K562 (cell line): Measurements from ENCODE around the gene WWC2. TPM values are rescaled to one million over a fixed set of nuclear protein-coding genes. Genes with fewer than 3 reads are reported as not detected.

ENCODE experiments used
- CREB1 ChIP-seq, 2 experiments: sonication (generic) in 1 of 2; formaldehyde crosslinking in 1 of 2; IDR thresholded peaks; 2 replicates each; pipeline versions ENCODE4 v1.6.1 to v1.8.0; 2012 to 2022; ENCODE audit warnings: inconsistent platforms in 1 of 2, mild to moderate bottlenecking in 1 of 2, missing genetic modification reagents in 1 of 2, moderate library complexity in 1 of 2
- CTBP1 ChIP-seq: fragments of 450-650 bp; IDR thresholded peaks from 2 replicates; pipeline ENCODE4 v1.6.1; 2016; ENCODE audit warnings: borderline replicate concordance
- E2F4 ChIP-seq: sonication (generic); formaldehyde crosslinking; IDR thresholded peaks from 2 replicates; pipeline ENCODE4 v1.8.0; 2022; ENCODE audit warnings: mild to moderate bottlenecking, low read depth, missing genetic modification reagents
- EGR1 ChIP-seq: fragments of 450-650 bp; conservative IDR thresholded peaks from 2 replicates; pipeline ENCODE4 v1.6.1; 2017; ENCODE audit warnings: mild to moderate bottlenecking
- GATAD2B ChIP-seq: fragments of 450-650 bp; IDR thresholded peaks from 2 replicates; pipeline ENCODE4 v1.6.1; 2017; ENCODE audit warnings: mild to moderate bottlenecking, borderline replicate concordance
- HNRNPUL1 ChIP-seq: fragments of 200-400 bp; formaldehyde crosslinking; IDR thresholded peaks from 2 replicates; pipeline ENCODE4 v1.6.1; 2017; ENCODE audit warnings: low read length
- MCM7 ChIP-seq, 2 experiments: fragments of 450-650 bp; IDR thresholded peaks; 2 replicates each; pipeline ENCODE4 v1.6.1; 2016 to 2018
- NFATC3 ChIP-seq: fragments of 450-650 bp; IDR thresholded peaks from 2 replicates; pipeline ENCODE4 v1.6.1; 2017; ENCODE audit warnings: mild to moderate bottlenecking
- POLR3A ChIP-seq: IDR thresholded peaks from 2 replicates; pipeline ENCODE4 v1.6.1; 2011; ENCODE audit warnings: borderline replicate concordance, mild to moderate bottlenecking, moderate library complexity; ENCODE audit not compliant: insufficient read length, insufficient read depth; ENCODE audit errors: extremely low read depth
- RBFOX2 ChIP-seq: fragments of 200-400 bp; formaldehyde crosslinking; IDR thresholded peaks from 2 replicates; pipeline ENCODE4 v1.6.1; 2017; ENCODE audit warnings: low read depth, mild to moderate bottlenecking, low read length, moderate library complexity
- RBM22 ChIP-seq: fragments of 200-400 bp; formaldehyde crosslinking; IDR thresholded peaks from 2 replicates; pipeline ENCODE4 v1.6.1; 2018; ENCODE audit warnings: low read length, low read depth; ENCODE audit not compliant: poor library complexity, severe bottlenecking
- SETDB1 ChIP-seq: IDR thresholded peaks from one replicate; pipeline ENCODE4 v1.6.1; 2012; ENCODE audit warnings: low read length, control low read depth, inconsistent platforms
- TAF7 ChIP-seq: fragments of 450-650 bp; IDR thresholded peaks from 2 replicates; pipeline ENCODE4 v1.6.1; 2016; ENCODE audit warnings: missing genetic modification characterization, missing compliant biosample characterization
- TAL1 ChIP-seq: fragments of 450-650 bp; IDR thresholded peaks from 2 replicates; pipeline ENCODE4 v1.6.1; 2016; ENCODE audit warnings: mild to moderate bottlenecking
- TFAM ChIP-seq: fragments of 250-450 bp; sonication (Bioruptor Pico); conservative IDR thresholded peaks from 2 replicates; pipeline ENCODE4 v1.5.0; 2021; ENCODE audit warnings: mild to moderate bottlenecking, moderate library complexity
- TRIM24 ChIP-seq, 2 experiments: fragments of 450-650 bp; IDR thresholded peaks; 2 replicates each; pipeline ENCODE4 v1.6.1; 2016
- ZNF24 ChIP-seq: fragments of 450-650 bp; IDR thresholded peaks from 2 replicates; pipeline ENCODE4 v1.6.1; 2016
- ZNF263 ChIP-seq: sonication (generic); formaldehyde crosslinking; IDR thresholded peaks from 2 replicates; pipeline ENCODE4 v1.8.0; 2022; ENCODE audit warnings: mild to moderate bottlenecking, missing genetic modification reagents, borderline replicate concordance
- ZNF75A ChIP-seq: fragments of 450-650 bp; formaldehyde crosslinking; IDR thresholded peaks from 2 replicates; pipeline ENCODE4 v1.4.0; 2020; ENCODE audit warnings: mild to moderate bottlenecking
- polyA plus RNA-seq, 8 experiments: library from polyadenylated mRNA; depleted of rRNA in 4 of 8; stranded (reverse) in 5 of 8; unstranded in 3 of 8; fragments of >200 nt; fragmentation: Nextera tagmentation in 2 of 8; fragmentation: Illumina TruSeq in 1 of 8; extraction: Ambion mirVana in 2 of 8; extraction: Trizol in 1 of 8; gene quantifications; 2 replicates each; pipeline versions ENCODE4 v1.2.1 to v1.2.3, GENCODE V29; 2011 to 2014; ENCODE audit warnings: inconsistent platforms in 1 of 8, missing spikeins in 1 of 8
- total RNA-seq, 7 experiments: library from RNA; depleted of rRNA in 6 of 7; stranded (reverse); fragments of >200 nt in 6 of 7; fragmentation: Illumina TruSeq in 2 of 7; extraction: Trizol in 2 of 7; gene quantifications; 2 replicates each; pipeline versions ENCODE4 v1.2.1 to v1.2.3, GENCODE V29; 2011 to 2021; ENCODE audit warnings: low replicate concordance in 1 of 7
- TF ChIP-seq, protein P1 (sequence below): fragments of 250-450 bp; sonication (Bioruptor Pico); IDR thresholded peaks from 2 replicates; pipeline ENCODE4 v1.8.0; 2021; ENCODE audit warnings: moderate library complexity, mild to moderate bottlenecking, inconsistent platforms
- TF ChIP-seq, protein P2 (sequence below): fragments of 200-400 bp; formaldehyde crosslinking; IDR thresholded peaks from 2 replicates; pipeline ENCODE4 v1.6.1; 2017; ENCODE audit warnings: mild to moderate bottlenecking, low read depth, low read length, moderate library complexity
- TF ChIP-seq, protein P3 (sequence below): fragments of 250-450 bp; sonication (Bioruptor Pico); IDR thresholded peaks from 2 replicates; pipeline ENCODE4 v1.4.0; 2020; ENCODE audit warnings: mild to moderate bottlenecking

Gene WWC2
- total and polyA plus RNA-seq, 9 of the 15 experiments (the other 6 are each of a cell fraction or from before 2014, with no cell fraction given): 3.7 to 39.4 (median 19.6) TPM

- TF ChIP-seq TFAM (CRISPR knock-in tag): no peak
- TF ChIP-seq, protein P1, sequence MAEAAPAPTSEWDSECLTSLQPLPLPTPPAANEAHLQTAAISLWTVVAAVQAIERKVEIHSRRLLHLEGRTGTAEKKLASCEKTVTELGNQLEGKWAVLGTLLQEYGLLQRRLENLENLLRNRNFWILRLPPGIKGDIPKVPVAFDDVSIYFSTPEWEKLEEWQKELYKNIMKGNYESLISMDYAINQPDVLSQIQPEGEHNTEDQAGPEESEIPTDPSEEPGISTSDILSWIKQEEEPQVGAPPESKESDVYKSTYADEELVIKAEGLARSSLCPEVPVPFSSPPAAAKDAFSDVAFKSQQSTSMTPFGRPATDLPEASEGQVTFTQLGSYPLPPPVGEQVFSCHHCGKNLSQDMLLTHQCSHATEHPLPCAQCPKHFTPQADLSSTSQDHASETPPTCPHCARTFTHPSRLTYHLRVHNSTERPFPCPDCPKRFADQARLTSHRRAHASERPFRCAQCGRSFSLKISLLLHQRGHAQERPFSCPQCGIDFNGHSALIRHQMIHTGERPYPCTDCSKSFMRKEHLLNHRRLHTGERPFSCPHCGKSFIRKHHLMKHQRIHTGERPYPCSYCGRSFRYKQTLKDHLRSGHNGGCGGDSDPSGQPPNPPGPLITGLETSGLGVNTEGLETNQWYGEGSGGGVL: no peak
- no peak for TF ChIP-seq NFATC3
- TF ChIP-seq, protein P2, sequence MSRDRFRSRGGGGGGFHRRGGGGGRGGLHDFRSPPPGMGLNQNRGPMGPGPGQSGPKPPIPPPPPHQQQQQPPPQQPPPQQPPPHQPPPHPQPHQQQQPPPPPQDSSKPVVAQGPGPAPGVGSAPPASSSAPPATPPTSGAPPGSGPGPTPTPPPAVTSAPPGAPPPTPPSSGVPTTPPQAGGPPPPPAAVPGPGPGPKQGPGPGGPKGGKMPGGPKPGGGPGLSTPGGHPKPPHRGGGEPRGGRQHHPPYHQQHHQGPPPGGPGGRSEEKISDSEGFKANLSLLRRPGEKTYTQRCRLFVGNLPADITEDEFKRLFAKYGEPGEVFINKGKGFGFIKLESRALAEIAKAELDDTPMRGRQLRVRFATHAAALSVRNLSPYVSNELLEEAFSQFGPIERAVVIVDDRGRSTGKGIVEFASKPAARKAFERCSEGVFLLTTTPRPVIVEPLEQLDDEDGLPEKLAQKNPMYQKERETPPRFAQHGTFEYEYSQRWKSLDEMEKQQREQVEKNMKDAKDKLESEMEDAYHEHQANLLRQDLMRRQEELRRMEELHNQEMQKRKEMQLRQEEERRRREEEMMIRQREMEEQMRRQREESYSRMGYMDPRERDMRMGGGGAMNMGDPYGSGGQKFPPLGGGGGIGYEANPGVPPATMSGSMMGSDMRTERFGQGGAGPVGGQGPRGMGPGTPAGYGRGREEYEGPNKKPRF: no peak
- no peak for TF ChIP-seq MCM7 (IDR thresholded peaks at IDR 0.05)
- peak; percentile 88 for TF ChIP-seq RBFOX2
- TF ChIP-seq ZNF75A (CRISPR knock-in tag): no peak
- no peak for TF ChIP-seq HNRNPUL1
- TF ChIP-seq TRIM24 (IDR thresholded peaks at IDR 0.05): no peak
- TF ChIP-seq POLR3A: no peak
- TF ChIP-seq EGR1: no peak
- no peak for TF ChIP-seq ZNF24
- TF ChIP-seq E2F4 (CRISPR knock-in tag): no peak
- 0 out of 2 replicates have a peak, but pooled peaks have one; percentile 30 for TF ChIP-seq TAF7
- peak; percentile 43; the same call in 1 of the 2 replicates for TF ChIP-seq ZNF263 (CRISPR knock-in tag)
- TF ChIP-seq TAL1: no peak
- peak; percentile 47; the same call in 1 of the 2 replicates for TF ChIP-seq GATAD2B
- no peak for TF ChIP-seq RBM22
- TF ChIP-seq SETDB1: no peak
- TF ChIP-seq, protein P3, sequence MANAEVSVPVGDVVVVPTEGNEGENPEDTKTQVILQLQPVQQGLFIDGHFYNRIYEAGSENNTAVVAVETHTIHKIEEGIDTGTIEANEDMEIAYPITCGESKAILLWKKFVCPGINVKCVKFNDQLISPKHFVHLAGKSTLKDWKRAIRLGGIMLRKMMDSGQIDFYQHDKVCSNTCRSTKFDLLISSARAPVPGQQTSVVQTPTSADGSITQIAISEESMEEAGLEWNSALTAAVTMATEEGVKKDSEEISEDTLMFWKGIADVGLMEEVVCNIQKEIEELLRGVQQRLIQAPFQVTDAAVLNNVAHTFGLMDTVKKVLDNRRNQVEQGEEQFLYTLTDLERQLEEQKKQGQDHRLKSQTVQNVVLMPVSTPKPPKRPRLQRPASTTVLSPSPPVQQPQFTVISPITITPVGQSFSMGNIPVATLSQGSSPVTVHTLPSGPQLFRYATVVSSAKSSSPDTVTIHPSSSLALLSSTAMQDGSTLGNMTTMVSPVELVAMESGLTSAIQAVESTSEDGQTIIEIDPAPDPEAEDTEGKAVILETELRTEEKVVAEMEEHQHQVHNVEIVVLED (CRISPR knock-in tag): peak; percentile 56
- peak; percentile 89 for TF ChIP-seq CTBP1
- TF ChIP-seq CREB1 (IDR thresholded peaks at IDR 0.05): peak; percentile 52; the same call in 1 of the 2 replicates
- TF ChIP-seq CREB1 (CRISPR knock-in tag; IDR thresholded peaks at IDR 0.05): peak; percentile 44
Observed at GRCh38 chr4:183098723-183099536, at the start of gene WWC2 (continued).
